ENCODE results near the gene TSPAN32.
"Not testable (repeated sequence)": the region's sequence is repeated elsewhere in the genome, so short reads cannot be mapped to it uniquely, and the experiment has no call there.

TSPAN32 gene

GRCh38 chr11:2357651-2358050 lies 55.8 kb downstream of the TSPAN32 start:
- not testable (repeated sequence) for H3K4me3 ChIP-seq (ENCODE audit: low read depth, low read length); DNase-seq (ENCODE audit: low read depth)

- H3K4me3 ChIP-seq (ENCODE audit: low read depth, low read length): no peak overlapping the region
- DNase-seq (ENCODE audit: low read depth): no peak
Observed at GRCh38 chr11:2358754-2359442, 57.1 kb downstream of the TSPAN32 start.

DNA sequence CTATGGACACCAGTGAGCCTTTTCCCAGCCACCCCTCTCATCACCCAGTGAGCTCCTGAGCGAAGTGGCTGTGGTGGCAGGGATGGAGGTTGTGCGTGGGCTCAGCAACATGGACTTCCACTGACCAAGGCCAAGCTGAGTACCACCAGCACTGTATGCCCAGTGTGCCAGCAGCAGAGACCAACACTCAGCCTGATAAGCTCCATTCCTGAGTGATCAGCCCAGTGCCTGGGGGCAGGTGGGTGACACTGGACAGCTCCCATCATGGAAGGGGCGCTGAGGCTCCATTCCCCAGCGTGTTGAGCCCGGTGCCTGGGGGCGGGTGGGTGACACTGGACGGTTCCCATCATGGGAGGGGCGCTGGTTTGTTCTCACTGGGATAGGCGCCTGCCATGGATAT lies 57.7 kb downstream of the TSPAN32 start:
- no peak for DNase-seq (ENCODE audit: low read depth)
- no peak overlapping the region for H3K4me3 ChIP-seq (ENCODE audit: low read depth, low read length)

- no peak overlapping the region for H3K4me3 ChIP-seq (ENCODE audit: low read depth, low read length)
Observed at GRCh38 chr11:2360081-2360642, 58.3 kb downstream of the TSPAN32 start.

DNA sequence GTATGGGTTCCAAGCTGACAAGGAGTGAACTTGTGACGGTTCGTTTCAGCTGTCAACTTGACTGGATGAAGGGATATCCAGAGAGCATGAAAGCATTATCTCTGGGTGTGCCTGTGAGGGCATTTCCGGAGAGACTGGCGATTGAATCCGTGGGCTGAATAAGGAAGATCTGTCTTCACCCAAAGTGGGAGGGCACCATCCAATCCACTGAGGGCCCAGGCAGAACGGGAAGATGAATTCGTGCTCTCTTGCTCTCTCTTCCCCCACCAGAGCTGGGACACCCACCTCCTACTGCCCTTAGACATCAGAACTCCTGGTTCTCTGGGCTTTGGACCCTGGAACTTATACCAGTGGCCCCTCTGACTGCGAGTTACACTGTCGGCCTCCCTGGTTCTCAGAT lies 59.8 kb downstream of the TSPAN32 start:
- no peak overlapping the region for H3K4me3 ChIP-seq (ENCODE audit: low read depth, low read length)
- DNase-seq (ENCODE audit: low read depth): no peak

More at GRCh38 chr11:2360081-2360642, 58.3 kb downstream of the TSPAN32 start:
- no peak for DNase-seq (ENCODE audit: low read depth)

GRCh38 chr11:2362414-2362813 lies 60.6 kb downstream of the TSPAN32 start:
- H3K4me3 ChIP-seq (ENCODE audit: low read depth, low read length): no peak overlapping the region
- DNase-seq (ENCODE audit: low read depth): no peak

DNA sequence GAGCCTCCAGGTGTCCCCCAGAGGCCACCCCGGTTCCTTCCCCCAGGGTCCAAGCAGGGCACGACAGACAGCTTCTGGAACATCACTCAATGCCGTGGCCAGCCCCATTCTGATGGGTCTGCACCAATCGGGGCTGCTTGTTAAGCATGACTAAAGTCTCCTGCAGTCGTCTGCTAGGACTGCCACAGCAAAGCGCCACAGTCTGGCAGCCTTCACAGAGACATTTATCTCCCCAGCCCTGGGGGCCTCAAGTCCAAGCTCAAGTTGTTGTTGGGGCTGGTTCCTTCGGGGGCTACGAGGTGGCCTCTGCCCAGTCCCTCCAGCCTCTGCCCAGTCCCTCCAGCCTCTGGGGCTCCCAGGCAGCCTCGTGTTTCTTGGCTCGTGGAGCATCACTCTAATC lies 61.3 kb downstream of the TSPAN32 start:
- DNase-seq (ENCODE audit: low read depth): no peak
- H3K4me3 ChIP-seq (ENCODE audit: low read depth, low read length): no peak overlapping the region

DNA sequence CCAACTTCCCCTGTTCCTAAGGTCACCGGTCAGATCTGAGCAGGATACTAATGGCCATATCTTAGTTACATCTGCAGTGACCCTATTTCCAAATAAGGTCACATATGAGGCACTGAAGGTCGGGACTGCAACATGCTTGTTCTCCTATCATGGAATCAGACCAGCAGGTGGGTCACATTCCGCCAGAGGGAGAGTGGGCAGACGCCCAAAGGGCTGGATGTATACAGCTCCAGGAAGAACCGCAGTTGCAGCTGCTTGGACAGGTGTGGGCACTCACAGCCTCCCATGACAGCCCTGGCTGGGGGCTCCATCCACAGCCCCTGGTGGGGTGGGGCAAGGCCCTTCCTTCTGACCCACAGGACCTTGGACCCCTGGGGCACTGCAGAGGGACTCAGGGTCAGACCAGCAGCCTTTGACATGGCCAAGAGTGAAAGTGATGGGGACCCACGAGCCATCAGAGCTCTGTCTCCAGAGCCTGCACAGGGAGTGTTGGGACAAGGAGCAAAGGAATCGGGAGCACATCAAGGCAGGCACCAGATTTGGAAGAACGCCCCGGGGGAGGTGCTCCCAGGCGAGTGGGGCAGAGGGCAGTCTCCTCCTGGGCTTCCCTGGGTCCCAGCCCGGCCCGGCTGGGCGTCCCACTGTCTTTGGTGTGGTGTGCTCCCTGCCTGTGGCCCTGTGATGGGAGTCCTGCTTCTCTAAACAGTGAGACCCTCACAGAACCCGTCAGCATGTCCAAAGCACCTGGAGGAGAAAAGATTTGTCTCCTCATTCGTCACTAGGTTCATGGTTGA lies 62.0 kb downstream of the TSPAN32 start:
- H3K4me3 ChIP-seq (ENCODE audit: low read depth, low read length): no peak overlapping the region
- no peak for DNase-seq (ENCODE audit: low read depth)

DNA sequence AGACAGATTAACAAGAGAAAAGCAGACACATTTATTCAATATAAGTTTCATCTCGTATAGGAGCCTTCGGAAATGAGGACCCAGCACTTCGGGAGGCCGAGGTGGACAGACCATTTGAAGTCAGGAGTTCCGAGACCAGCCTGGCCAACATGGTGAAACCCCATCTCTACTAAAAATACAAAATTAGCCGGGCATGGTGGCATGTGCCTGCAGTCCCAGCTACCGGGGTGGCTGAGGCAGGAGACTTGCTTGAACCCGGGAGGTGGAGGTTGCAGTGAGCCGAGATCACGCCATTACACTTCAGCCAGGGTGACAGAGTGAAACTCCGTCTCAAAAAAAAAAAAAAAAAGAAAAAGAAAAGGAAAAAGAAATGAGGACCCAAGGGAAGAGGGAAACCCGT lies 62.6 kb downstream of the TSPAN32 start:
- not testable (repeated sequence) for DNase-seq (ENCODE audit: low read depth); H3K4me3 ChIP-seq (ENCODE audit: low read depth, low read length)

- no peak overlapping the region for H3K4me3 ChIP-seq (ENCODE audit: low read depth, low read length)
- no peak for DNase-seq (ENCODE audit: low read depth)
Observed at GRCh38 chr11:2365571-2366210, 63.9 kb downstream of the TSPAN32 start.

GRCh38 chr11:2366276-2366675 lies 64.5 kb downstream of the TSPAN32 start:
- no peak overlapping the region for H3K4me3 ChIP-seq (ENCODE audit: low read depth, low read length)
- DNase-seq (ENCODE audit: low read depth): no peak

GRCh38 chr11:2366733-2367132 lies 64.9 kb downstream of the TSPAN32 start:
- no peak overlapping the region for H3K4me3 ChIP-seq (ENCODE audit: low read depth, low read length)
- no peak for DNase-seq (ENCODE audit: low read depth)

DNA sequence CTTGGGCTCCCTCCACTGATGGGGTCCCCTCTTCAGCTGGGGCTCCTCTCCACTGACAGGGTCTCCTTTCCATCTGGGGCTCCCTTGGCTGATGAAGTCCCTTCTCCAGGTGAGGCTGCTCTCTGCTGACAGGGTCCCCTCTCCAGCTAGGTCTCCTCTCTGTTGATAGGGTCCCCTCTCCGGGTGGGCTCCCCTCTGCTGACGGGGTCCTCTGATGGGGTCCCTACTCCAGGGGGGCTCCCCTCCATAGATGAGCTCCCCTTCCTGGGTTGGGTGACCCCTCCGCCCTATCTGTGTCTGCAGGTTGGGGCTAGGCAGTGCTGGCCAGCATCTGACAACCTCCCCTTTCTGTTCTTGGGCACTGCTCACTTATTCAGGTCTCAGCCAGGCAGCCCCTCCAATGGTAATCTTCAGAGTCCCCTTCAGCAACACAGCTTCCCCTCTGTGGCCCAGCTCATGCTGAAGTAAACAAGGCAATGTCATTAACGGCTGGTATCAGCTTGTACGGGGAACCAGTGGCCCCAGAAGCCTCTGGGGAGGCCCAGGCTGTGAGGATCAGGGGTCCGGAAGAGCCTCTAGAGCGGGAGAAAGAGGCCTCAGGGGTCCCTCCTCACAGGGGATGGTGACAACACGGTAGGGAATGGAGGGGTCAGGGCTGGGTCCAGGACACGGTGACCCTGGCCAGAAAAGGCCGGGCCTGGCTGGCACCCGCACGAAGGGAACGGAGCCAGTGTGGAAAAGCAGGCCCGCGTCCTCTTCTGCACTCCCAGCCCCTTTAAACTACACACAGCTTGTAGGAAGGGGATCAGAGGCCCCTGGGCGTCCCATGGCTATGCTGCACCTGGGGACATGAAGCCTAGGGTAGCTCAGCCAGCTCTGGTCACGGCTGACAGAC lies 65.7 kb downstream of the TSPAN32 start:
- no peak for DNase-seq (ENCODE audit: low read depth)
- H3K4me3 ChIP-seq (ENCODE audit: low read depth, low read length): no peak overlapping the region
